ENCODE measurements around the gene CDC14B.
"Not testable (repeated sequence)": the region's sequence is repeated elsewhere in the genome, so short reads cannot be mapped to it uniquely, and the experiment has no call there.

The CDC14B gene

GRCh38 chr9:96605328-96605727 is 14.3 kb downstream of the CDC14B start:
- DNase-seq (ENCODE audit: low spot score), result no peak
- TF ChIP-seq, protein P1, sequence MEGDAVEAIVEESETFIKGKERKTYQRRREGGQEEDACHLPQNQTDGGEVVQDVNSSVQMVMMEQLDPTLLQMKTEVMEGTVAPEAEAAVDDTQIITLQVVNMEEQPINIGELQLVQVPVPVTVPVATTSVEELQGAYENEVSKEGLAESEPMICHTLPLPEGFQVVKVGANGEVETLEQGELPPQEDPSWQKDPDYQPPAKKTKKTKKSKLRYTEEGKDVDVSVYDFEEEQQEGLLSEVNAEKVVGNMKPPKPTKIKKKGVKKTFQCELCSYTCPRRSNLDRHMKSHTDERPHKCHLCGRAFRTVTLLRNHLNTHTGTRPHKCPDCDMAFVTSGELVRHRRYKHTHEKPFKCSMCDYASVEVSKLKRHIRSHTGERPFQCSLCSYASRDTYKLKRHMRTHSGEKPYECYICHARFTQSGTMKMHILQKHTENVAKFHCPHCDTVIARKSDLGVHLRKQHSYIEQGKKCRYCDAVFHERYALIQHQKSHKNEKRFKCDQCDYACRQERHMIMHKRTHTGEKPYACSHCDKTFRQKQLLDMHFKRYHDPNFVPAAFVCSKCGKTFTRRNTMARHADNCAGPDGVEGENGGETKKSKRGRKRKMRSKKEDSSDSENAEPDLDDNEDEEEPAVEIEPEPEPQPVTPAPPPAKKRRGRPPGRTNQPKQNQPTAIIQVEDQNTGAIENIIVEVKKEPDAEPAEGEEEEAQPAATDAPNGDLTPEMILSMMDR (IDR thresholded peaks at IDR 0.05; ENCODE audit: extremely low read depth, missing control alignments), result no peak

DNA sequence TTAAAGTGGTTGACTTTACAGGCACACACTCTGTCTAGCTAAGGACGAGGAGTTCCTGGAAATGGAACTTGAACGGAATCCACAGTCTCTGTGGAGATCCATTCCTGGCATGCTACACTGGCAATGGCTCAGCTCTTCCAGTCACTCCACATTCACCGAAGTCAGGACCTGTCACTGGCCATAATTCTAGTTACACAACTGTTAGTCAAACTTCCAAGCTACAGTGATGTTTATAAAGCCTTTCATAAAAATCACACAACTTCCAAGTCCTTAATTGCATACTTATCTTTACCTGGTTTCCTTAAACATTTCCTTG is 15.7 kb downstream of the CDC14B start:
- DNase-seq (ENCODE audit: low spot score), result no peak

GRCh38 chr9:96603305-96604003 is 16.2 kb downstream of the CDC14B start:
- TF ChIP-seq, protein P1 (IDR thresholded peaks at IDR 0.05; ENCODE audit: extremely low read depth, missing control alignments), result no peak
- no peak for DNase-seq (ENCODE audit: low spot score)

More for the DNA sequence above, 15.7 kb downstream of the CDC14B start:
- TF ChIP-seq, protein P1 (IDR thresholded peaks at IDR 0.05; ENCODE audit: extremely low read depth, missing control alignments), result no peak

- TF ChIP-seq, protein P1 (IDR thresholded peaks at IDR 0.05; ENCODE audit: extremely low read depth, missing control alignments), result no peak
- DNase-seq (ENCODE audit: low spot score), result no peak
Observed at GRCh38 chr9:96599298-96599697, 20.3 kb downstream of the CDC14B start.

GRCh38 chr9:96596601-96597111 is 23.0 kb downstream of the CDC14B start:
- TF ChIP-seq, protein P1 (IDR thresholded peaks at IDR 0.05; ENCODE audit: extremely low read depth, missing control alignments), result no peak
- no peak for DNase-seq (ENCODE audit: low spot score)

DNA sequence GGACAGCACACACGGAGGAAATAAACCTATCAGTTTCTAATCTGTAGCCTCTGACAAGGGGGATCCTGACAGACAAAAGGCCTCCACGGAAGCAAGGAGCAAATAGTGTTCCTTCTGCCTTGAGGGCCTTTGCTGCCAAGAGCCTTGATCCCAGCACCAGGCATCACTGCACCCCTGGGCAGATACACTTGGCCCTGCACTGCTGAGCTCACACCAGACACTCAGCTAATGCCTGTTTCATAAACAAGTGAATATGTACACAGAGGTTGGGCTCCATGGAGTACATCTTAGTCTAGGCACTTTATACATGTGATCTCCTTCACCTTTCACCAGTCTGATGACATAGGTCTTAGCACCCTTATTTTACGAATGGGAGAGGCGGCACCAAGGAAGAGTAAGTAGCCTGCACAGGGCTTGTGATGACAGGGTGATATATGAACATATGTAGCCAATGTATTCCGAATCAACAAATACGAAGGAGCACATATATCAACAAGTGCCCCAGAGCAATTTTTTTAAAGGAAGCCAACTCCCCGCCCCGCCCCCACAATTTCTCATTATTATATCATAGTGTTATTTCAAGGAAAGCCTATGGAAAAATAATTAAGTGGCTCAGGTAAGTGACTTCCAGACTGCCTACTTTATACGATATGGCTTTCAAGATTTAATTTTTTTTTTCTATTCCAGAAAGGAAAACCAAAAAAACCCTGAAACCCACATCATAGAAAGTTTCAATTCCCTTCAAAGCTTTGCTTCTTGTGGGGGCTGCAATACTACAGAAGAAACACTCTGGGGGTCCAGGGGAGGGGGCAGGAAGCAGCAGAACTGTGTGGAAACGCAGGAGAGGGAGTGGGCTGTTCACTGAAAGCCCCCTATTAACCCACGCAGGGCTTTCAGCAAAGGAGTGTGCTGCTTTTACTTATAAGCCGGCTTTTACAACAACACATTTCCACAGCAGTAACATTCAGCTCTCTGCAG is 32.0 kb downstream of the CDC14B start:
- TF ChIP-seq, protein P1 (IDR thresholded peaks at IDR 0.05; ENCODE audit: extremely low read depth, missing control alignments), result no peak
- DNase-seq (ENCODE audit: low spot score), result no peak

DNA sequence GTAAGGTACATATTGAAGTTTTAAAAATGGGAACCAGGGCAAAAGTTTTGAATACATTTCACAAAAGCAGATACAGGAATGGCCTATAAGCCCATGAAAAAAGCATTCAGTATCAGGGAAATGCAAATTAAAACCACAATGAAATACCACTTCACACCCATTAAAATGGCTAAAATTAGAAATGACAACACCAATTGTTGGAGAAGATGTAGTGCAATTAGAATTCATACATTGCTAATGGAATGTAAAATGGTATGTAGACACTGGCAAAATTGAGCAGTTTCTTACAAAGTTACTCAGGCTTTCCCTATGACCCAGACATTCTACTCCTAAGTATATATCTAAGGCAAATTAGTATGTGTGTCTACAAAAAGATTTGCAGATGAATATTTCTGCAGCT is 34.2 kb downstream of the CDC14B start:
- TF ChIP-seq, protein P1 (IDR thresholded peaks at IDR 0.05; ENCODE audit: extremely low read depth, missing control alignments), result no peak
- DNase-seq (ENCODE audit: low spot score), result no peak

DNA sequence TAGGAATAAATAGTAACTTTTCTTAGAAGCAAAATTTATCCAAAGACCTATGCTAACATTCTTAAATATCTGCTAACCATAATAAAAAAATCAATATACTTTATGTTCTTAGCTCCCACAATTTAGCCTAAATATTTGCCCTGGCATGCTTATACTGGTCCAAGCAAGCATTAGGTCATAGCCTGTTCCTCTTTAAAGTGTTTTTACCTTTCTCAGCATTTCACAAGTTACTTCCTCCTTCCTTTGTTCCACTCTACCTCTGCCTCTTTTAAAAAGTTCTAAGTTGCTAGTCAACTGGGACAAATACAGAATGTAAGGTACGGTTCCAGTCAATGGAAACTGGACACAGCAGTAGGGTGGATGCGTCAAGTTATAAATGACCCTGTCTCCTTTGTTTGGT is 37.4 kb downstream of the CDC14B start:
- DNase-seq (ENCODE audit: low spot score), result not testable (repeated sequence)
